Fibroblast of villous mesenchyme (primary cell): ENCODE results near the gene TVP23A. TPM values are rescaled to one million over a fixed set of nuclear protein-coding genes. Genes with fewer than 3 reads are reported as not detected.

ENCODE experiments used
- DNase-seq: peaks from one replicate; pipeline ENCODE4 v3.0.0-alpha.2; 2010; ENCODE audit warnings: low read depth
- H3K4me3 ChIP-seq: 2 replicates; pipeline ENCODE4 v1.5.1; 2011; ENCODE audit warnings: low read depth, mild to moderate bottlenecking, low read length
- total RNA-seq: library from RNA; depleted of rRNA; stranded (reverse); fragments of >200 nt; gene quantifications from 2 replicates; pipeline ENCODE4 v1.2.3, GENCODE V29; 2012
- TF ChIP-seq, protein P1 (sequence below): IDR thresholded peaks from 2 replicates; pipeline ENCODE4 v1.5.1; 2012; ENCODE audit warnings: low read depth, mild to moderate bottlenecking, low read length; ENCODE audit not compliant: insufficient read depth

The TVP23A gene
- total RNA-seq, 1 donor, result not detected

DNA sequence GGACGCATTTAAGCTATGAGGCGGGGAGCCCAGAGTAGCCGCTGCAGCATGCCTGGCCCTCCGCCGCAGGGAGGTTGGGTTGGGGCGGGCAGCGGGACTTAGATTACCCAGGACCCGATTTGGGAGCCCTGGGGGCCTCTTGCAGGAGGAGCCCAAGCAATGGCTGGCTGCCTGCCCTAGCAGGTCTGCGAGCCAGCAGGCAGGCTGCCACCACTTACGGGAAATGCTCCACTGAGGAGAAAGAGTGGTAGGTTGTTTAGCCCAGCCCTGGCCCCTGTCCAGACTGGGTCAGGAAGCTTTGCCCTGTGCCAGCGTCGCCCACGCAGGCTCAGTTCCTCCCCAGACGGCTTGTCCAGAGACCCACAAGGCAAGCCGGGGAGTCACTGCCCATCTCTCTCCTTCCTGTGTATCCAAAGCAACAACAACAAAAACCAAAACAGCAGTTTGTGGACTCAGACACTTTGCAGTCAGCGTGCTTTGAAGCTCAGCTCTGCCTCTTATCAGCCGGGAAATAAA is 10.3 kb upstream of the TVP23A start:
- DNase-seq, result peak; percentile 43
- no peak overlapping the region for H3K4me3 ChIP-seq
- TF ChIP-seq, protein P1, sequence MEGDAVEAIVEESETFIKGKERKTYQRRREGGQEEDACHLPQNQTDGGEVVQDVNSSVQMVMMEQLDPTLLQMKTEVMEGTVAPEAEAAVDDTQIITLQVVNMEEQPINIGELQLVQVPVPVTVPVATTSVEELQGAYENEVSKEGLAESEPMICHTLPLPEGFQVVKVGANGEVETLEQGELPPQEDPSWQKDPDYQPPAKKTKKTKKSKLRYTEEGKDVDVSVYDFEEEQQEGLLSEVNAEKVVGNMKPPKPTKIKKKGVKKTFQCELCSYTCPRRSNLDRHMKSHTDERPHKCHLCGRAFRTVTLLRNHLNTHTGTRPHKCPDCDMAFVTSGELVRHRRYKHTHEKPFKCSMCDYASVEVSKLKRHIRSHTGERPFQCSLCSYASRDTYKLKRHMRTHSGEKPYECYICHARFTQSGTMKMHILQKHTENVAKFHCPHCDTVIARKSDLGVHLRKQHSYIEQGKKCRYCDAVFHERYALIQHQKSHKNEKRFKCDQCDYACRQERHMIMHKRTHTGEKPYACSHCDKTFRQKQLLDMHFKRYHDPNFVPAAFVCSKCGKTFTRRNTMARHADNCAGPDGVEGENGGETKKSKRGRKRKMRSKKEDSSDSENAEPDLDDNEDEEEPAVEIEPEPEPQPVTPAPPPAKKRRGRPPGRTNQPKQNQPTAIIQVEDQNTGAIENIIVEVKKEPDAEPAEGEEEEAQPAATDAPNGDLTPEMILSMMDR, result no peak

GRCh38 chr16:10827691-10828341 is 9.2 kb upstream of the TVP23A start:
- DNase-seq, result peak; percentile 61
- TF ChIP-seq, protein P1, result no peak
- H3K4me3 ChIP-seq, result no peak overlapping the region

DNA sequence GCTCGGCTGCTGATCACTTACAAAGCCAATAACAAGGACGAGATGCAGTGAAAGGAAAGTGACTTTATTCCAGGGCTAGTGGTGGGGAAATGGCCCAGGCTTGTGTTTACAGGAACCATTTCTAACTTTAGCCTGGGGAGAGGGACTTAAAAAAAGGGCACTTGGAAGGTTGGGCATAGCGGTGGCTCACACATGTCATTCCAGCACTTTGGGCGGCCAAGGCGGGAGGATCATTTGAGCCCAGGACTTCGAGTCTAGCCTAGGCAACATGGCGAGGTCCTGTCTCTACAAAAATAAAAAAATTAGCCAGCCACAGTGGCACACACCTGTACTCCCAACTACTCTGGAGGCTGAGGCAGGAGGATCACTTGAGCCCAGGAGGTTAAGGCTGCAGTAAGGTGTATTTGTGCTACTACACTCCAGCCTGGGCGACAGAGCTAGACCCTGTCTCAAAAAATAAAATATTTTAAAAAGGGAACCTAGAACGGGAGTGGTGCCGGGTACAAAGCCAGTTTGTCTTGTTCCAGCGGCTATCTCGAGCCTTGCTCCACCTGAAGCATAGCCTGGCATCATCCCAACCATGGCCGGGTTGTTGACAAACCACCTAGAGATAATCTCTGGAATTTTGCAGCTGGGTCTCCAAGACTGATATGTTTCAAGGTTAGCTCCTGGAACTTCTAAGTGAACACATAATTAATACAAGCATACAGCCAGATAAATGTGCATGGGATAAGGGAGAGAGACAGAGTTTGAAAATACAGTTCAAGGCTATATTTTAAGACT is 5.7 kb upstream of the TVP23A start:
- TF ChIP-seq, protein P1, result no peak
- DNase-seq, result no peak
- H3K4me3 ChIP-seq, result no peak overlapping the region

GRCh38 chr16:10822702-10823101 is 4.1 kb upstream of the TVP23A start:
- TF ChIP-seq, protein P1, result no peak
- no peak overlapping the region for H3K4me3 ChIP-seq
- no peak for DNase-seq

DNA sequence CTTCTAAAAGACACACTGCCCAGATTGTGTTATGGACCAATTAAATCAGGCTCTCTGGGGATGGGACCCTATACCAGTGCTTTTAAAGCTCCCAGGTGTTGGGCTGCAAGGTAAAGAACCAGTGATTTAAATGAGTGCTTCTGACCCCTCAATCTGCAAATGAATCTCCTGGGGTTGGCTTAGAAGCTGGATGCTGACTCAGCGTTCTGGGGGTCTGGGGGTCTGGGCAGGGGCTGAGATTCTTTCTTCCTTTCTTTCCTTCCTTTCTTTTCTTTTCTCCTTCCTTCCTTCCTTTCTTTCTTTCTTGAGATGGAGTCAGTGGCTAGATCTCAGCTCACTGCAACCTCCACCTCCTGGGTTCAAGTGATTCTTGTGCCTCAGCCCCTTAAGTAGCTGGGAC is 2.0 kb upstream of the TVP23A start:
- DNase-seq, result no peak
- TF ChIP-seq, protein P1, result no peak
- no peak overlapping the region for H3K4me3 ChIP-seq

DNA sequence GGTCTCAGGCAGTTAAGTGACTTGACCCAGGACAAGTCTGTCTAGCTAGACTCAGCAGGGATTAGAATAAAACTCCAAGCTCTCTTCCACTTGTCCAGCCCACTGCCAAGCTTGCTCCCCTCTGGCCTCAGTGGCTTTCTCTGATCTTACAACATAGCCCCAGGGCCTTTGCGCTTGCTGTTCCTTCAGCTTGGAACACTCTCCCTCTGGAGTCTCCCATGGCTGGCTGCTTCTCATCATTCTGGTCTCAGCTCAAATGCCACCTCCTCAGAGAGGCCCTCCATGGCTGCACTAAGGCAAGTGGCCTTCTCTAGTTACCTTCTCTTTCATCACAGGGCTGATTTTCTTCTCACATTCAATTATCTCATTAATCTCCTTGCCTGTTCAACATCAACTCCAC is 1.1 kb downstream of the TVP23A start:
- TF ChIP-seq, protein P1, result no peak
- DNase-seq, result no peak
- no peak overlapping the region for H3K4me3 ChIP-seq
